GM21723 (cell line): ENCODE measurements around the gene GRID2IP.
"Not testable (repeated sequence)": the region's sequence is repeated elsewhere in the genome, so short reads cannot be mapped to it uniquely, and the experiment has no call there.

Experiments used
- ATAC-seq: cut with Tn5 transposase; IDR thresholded peaks from one replicate; pipeline ENCODE4 v1.9.1; 2021; ENCODE audit warnings: mild to moderate bottlenecking, moderate library complexity; ENCODE audit not compliant: unreplicated experiment

Gene GRID2IP

DNA sequence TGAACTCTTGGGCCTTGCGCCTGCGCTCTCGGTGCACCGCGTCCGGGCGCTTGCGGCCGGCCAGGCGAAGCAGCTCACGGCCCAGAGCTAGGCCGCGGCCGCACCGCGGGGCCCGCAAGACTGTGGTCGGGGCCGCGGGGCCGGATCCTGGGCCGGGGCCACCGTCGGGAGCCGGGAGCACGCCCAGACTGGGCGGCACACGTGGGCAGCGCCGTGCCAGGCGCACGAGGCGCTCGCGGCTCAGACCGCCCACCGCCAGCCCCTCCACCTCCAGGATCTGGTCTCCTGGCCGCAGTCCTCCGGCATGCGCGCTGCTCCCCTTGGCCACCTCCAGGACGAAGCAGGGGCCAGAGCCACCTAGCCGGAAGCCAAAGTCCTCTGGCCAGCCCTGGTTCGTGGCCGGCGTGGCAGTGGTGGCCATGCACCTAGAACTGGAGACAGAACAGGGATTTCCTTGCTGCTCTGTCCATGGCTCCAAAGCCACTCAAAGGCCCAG lies at the start of gene GRID2IP:
GRID2IP (minus strand) TSS at position 446 of the 496 bp plus-strand sequence; CDS start at position 421, 25 bp downstream.
- no peak for ATAC-seq

GRCh38 chr7:6600093-6600492 lies 48.8 kb upstream of the GRID2IP start:
- ATAC-seq: no peak

DNA sequence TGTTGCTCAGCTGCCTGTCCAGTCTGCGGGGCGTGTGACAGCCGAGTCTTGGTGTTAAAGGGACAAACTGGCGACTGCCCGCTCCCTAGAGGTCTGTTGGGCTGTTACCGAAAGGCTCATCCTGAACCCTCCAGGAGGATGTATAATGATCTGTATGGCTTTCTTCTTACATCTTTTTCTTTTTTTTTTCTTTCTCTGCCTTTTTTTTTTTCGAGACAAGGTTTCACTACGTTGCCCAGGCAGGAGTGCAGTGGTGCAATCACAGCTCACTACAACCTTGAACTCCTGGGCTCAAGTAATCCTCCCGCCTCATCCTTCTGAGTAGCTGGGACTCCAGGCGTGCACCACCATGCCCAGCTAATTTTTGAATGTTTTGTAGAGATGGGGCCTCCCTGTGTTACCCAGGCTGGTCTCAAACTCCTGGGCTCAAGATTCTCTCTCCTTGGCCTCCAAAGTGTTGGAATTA lies 39.4 kb upstream of the GRID2IP start:
- no peak for ATAC-seq

DNA sequence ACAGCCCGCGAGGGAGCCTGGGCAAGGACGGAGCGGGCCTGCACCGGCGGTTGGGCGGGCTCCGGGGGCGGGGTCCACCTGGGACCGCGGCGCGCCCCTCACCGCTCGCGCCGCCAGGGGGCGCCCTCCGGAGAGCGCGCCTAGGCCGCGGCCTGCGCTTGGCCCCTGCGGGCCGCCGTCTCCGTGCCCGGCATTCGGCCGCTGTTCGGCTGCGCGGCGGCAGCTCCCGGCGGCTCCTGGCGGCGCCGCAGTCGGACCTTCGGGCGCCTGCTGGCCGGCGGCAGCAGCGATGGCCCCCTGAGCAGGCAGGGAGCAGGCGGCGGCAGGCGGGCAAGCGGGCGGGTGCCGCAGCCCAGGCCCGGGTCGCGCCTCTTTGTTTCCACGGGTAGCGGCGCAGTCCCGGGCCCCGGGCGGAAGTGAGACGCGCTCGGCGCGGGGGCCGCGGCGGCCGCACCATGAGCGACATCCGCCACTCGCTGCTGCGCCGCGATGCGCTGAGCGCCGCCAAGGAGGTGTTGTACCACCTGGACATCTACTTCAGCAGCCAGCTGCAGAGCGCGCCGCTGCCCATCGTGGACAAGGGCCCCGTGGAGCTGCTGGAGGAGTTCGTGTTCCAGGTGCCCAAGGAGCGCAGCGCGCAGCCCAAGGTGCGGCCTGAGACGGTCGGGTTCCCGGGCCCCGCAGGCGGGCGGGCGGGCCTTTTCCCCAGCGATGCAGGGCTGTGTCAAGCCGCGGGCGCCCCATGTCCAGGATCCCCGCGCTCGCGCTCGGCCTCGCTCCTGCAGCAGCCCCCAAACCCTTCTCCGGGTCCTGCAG lies 38.8 kb upstream of the GRID2IP start, which contains the start of gene INTS15:
INTS15 (plus strand) TSS at position 193 of the 816 bp plus-strand sequence; CDS start at position 456, 263 bp downstream.
- peak; percentile 88 for ATAC-seq

DNA sequence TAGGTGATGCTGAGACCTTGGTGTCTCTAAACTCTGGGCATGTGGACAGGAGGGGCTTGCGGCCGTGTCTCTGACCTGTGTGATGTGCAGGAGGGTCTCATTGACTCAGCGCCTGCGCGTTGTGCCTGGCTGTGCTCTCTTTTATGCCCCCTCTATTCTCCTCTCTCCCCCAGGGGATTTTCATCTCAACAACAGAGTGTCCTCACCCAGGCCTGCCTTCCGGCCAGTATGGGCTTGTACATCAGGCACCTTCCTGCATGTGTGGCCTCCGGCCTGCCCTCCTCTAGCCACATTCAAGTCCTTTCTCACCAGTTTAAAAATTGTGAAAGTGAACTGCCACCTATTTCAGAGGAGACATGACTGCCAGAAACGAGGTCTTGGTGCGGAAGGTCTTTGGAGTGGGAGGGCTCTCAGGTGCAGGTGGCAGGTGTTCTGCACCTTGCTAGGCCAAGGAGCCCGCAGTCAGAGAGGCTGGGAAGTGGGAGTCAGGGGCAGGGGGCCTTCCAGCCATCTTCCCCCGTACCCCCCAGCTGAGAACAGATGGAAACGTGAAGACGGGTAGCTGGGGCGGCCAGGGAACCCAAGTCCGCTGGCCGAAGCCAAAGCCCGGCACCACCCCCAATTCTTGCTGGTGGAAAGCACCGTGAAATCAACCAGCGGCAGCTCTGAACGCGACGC lies 38.0 kb upstream of the GRID2IP start:
- ATAC-seq: peak; percentile 1

DNA sequence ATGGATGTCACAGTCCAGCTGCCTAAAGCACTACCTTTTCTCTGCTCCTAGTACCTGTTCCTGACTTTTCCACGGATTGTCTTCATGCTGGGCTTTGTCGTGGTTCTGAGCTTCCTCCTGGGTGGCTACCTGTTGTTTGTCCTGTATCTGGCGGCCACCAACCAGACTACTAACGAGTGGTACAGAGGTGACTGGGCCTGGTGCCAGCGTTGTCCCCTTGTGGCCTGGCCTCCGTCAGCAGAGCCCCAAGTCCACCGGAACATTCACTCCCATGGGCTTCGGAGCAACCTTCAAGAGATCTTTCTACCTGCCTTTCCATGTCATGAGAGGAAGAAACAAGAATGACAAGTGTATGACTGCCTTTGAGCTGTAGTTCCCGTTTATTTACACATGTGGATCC lies 37.3 kb upstream of the GRID2IP start:
- ATAC-seq: no peak

- ATAC-seq: not testable (repeated sequence)
Observed at GRCh38 chr7:6585746-6586432, 34.6 kb upstream of the GRID2IP start.

GRCh38 chr7:6579446-6579845 lies 28.2 kb upstream of the GRID2IP start:
- no peak for ATAC-seq

DNA sequence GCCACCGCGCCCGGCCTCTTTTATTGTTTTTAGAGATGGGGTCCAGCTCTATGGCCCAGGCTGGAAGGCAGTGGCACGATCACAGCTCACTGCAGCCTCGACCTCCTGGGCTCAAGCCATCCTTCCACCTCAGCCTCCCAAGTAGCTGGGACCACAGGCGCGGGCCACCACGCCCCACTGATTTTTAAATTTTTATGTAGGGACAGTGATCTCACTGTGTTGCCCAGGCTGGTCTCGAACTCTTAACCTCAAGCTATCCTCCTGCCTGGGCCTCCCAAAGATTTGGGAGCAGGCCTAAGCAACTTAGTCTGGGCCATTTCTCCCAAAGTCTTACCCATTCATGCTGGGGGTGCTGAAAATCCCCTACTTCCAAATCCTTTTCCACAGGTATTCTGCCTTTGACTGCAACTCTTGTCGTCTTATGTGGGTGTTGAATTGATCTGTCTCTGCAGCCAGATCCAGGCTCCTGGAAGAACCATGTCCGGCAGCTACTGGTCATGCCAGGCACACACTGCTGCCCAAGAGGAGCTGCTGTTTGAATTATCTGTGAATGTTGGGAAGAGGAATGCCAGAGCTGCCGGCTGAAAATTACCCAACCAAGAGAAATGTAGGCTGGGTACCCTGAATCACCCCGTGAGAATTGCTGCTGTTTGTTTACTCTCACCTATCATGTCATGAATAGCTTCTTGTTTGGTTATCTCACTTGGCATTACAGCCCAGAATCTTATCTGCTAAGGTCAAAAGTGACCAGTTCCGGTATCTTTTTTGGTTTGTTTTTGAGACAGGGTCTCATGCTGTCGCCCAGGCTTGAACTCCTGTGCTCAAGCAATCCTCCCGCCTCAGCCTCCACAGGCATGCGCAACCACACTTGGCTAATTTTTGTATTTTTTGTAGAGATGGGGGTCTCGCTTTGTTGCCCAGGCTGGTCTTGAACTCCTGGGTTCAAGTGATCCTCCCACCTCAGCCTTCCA lies 27.1 kb upstream of the GRID2IP start:
- no peak for ATAC-seq

DNA sequence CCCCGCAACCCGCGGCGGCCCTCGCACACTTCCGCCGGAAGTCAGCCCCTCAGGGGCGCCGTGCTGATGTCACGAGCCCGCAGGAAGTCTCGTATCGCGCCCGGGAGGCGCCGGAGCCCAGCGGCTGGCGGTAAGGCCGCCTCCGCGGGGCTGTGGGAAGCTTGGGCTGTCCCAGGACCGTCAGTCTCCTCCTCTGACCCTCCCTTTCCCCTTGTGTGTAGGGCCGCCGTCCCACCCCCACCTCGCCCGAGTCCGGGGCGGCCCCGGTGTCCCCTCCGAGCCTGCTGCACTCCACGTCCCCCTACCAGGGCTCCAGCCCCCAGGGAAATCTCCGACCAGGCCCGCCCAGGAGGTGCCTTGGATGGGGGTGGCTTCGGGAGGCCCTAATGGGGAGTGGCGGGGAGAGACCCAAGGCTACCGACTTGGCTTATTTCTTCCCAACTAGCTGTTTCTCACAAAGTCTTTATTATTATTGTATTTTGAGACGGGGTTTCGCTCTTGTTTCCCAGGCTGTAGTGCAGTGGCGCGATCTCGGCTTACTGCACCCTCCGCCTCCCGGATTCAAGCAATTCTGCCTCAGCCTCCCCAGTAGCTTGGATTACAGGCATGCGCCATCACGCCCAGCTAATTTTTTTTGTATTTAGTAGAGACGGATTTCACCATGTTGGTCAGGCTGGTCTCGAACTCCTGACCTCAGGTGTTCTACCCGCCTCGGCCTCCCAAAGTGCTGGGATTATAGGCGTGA lies 26.3 kb upstream of the GRID2IP start, which contains the start of gene ZDHHC4:
ZDHHC4 (plus strand) TSS at position 86 of the 745 bp plus-strand sequence. CDS start 3,108 bp downstream, outside the sequence.
- ATAC-seq: peak; percentile 95

- ATAC-seq: not testable (repeated sequence)
Observed at GRCh38 chr7:6576867-6577368, 25.7 kb upstream of the GRID2IP start.

DNA sequence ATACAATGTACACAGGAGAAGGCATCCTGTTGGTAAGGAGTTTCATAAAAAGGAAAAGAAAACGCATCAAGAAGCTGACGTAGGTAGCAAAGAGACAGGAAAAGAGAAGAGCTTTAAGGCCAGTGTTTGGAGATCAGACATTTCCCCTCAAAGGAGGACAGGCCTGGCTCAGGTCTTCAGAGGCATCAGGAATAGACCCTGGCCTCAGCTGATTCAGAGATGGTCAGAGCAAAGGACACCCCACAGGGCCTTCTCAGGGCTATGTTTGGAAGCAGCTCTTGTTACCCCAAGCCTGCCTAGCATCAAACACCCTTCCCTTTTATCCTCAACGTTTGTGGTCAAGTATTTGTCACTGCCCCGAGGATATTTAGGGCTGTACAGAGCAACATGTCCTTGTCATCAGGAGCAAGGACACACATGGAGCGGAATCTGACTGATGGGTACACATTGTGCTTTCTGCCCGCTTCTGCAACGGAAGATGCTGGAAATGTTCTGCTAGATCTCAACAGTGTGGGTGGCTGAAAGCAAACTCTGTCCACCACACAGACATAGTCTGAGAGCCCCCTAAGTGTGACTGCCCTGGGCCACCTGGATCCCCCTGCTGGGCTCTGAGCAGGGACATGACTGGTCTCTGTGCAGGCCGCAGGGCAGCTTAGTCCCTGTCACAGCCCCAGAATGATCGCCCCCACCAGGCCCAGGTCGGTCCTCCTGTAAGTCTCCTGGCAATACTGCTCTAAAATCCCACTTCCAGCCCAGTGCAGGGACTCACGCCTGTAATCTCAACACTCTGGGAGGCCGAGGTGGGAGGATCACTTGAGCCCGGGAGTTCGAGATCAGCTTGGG lies 25.0 kb upstream of the GRID2IP start:
- ATAC-seq: no peak

- no peak for ATAC-seq
Observed at GRCh38 chr7:6575281-6576023, 24.2 kb upstream of the GRID2IP start.

- ATAC-seq: no peak
Observed at GRCh38 chr7:6571160-6571779, 20.0 kb upstream of the GRID2IP start.

DNA sequence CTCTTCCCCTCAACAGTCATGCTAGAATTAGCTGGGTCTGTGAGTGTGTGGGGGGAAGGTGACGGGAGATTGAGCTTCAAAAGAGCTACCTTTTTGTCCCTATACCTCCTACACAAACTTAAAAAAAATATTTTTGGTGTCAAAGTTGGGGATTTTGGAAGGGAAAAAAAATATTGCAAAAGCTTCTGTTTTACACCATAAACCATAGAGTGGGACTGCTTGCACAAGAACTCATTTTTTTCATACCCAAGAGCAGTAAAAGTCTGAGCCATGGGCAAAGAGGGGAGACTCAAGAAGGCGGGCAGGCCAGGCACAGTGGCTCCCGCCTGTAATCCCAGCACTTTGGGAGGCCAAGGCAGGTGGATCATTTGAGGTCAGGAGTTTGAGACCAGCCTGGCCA lies 16.6 kb upstream of the GRID2IP start:
- no peak for ATAC-seq

DNA sequence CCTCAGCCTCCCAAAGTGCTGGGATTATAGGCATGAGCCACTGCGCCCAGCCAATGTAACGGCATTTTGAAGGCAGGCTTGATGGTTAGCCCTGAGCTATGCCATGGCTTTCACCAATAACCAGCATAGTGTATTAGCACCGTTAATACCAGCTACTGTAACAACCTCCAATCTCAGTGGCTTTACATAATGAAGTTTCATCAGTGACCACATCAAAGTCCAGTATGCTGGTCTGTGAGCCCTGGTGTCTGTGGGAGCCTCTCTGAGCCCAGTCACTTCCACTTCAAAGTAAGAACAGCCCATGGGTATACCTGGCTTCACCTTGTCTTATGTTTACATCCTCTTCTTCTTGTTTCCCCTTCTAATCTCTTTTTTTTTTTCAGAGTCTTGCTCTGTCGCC lies 14.4 kb upstream of the GRID2IP start:
- no peak for ATAC-seq
